ENCODE results near the gene SYNPO.

Gene SYNPO

GRCh38 chr5:150599281-150599680, 41.2 kb upstream of the SYNPO start:
- Histone ChIP-seq H3K27ac (ENCODE audit: insufficient read depth, low read length, poor library complexity, severe bottlenecking) (no peak overlapping the region), H3K36me3 (ENCODE audit: control insufficient read depth, insufficient read depth, low read length) (no peaks in the 10 kb centered on the region), H3K4me1 (ENCODE audit: control insufficient read depth, insufficient read depth, low read length, poor library complexity, severe bottlenecking) (no peaks in the 10 kb centered on the region), H3K4me3 (ENCODE audit: insufficient read depth, low read depth, low read length, poor library complexity, severe bottlenecking) (no peak overlapping the region), H3K27me3 (replicated peaks; ENCODE audit: control insufficient read depth, insufficient read depth, low read length, poor library complexity, severe bottlenecking) (no peaks in the 10 kb centered on the region), H3K9me3 (ENCODE audit: control insufficient read depth, low read length) (no peaks in the 10 kb centered on the region)
- DNase-seq = no peak

GRCh38 chr5:150599917-150600511, 40.4 kb upstream of the SYNPO start:
- no peaks in the 10 kb centered on the region for H3K27me3 ChIP-seq (replicated peaks; ENCODE audit: control insufficient read depth, insufficient read depth, low read length, poor library complexity, severe bottlenecking)
- H3K9me3 ChIP-seq (ENCODE audit: control insufficient read depth, low read length) = no peaks in the 10 kb centered on the region
- H3K27ac ChIP-seq (ENCODE audit: insufficient read depth, low read length, poor library complexity, severe bottlenecking) = no peak overlapping the region
- no peaks in the 10 kb centered on the region for H3K4me1 ChIP-seq (ENCODE audit: control insufficient read depth, insufficient read depth, low read length, poor library complexity, severe bottlenecking)
- DNase-seq = no peak
- no peak overlapping the region for H3K4me3 ChIP-seq (ENCODE audit: insufficient read depth, low read depth, low read length, poor library complexity, severe bottlenecking)
- no peaks in the 10 kb centered on the region for H3K36me3 ChIP-seq (ENCODE audit: control insufficient read depth, insufficient read depth, low read length)

- no peak overlapping the region for H3K27ac ChIP-seq (ENCODE audit: insufficient read depth, low read length, poor library complexity, severe bottlenecking)
- H3K27me3 ChIP-seq (replicated peaks; ENCODE audit: control insufficient read depth, insufficient read depth, low read length, poor library complexity, severe bottlenecking) = no peaks in the 10 kb centered on the region
- H3K36me3 ChIP-seq (ENCODE audit: control insufficient read depth, insufficient read depth, low read length) = no peaks in the 10 kb centered on the region
- DNase-seq = no peak
- no peak overlapping the region for H3K4me3 ChIP-seq (ENCODE audit: insufficient read depth, low read depth, low read length, poor library complexity, severe bottlenecking)
- no peaks in the 10 kb centered on the region for H3K4me1 ChIP-seq (ENCODE audit: control insufficient read depth, insufficient read depth, low read length, poor library complexity, severe bottlenecking)
- H3K9me3 ChIP-seq (ENCODE audit: control insufficient read depth, low read length) = no peaks in the 10 kb centered on the region
Measured at GRCh38 chr5:150600616-150601490, 39.6 kb upstream of the SYNPO start.

GRCh38 chr5:150601491-150602345, 38.7 kb upstream of the SYNPO start:
- H3K9me3 ChIP-seq (ENCODE audit: control insufficient read depth, low read length) = no peaks in the 10 kb centered on the region
- no peak for DNase-seq
- H3K27me3 ChIP-seq (replicated peaks; ENCODE audit: control insufficient read depth, insufficient read depth, low read length, poor library complexity, severe bottlenecking) = no peaks in the 10 kb centered on the region
- no peaks in the 10 kb centered on the region for H3K4me1 ChIP-seq (ENCODE audit: control insufficient read depth, insufficient read depth, low read length, poor library complexity, severe bottlenecking)
- H3K27ac ChIP-seq (ENCODE audit: insufficient read depth, low read length, poor library complexity, severe bottlenecking) = no peak overlapping the region
- no peak overlapping the region for H3K4me3 ChIP-seq (ENCODE audit: insufficient read depth, low read depth, low read length, poor library complexity, severe bottlenecking)
- no peaks in the 10 kb centered on the region for H3K36me3 ChIP-seq (ENCODE audit: control insufficient read depth, insufficient read depth, low read length)

GRCh38 chr5:150603052-150603451, 37.4 kb upstream of the SYNPO start:
- no peak for DNase-seq
- H3K27me3 ChIP-seq (replicated peaks; ENCODE audit: control insufficient read depth, insufficient read depth, low read length, poor library complexity, severe bottlenecking) = no peaks in the 10 kb centered on the region
- no peak overlapping the region for H3K4me3 ChIP-seq (ENCODE audit: insufficient read depth, low read depth, low read length, poor library complexity, severe bottlenecking)
- H3K9me3 ChIP-seq (ENCODE audit: control insufficient read depth, low read length) = no peaks in the 10 kb centered on the region
- no peak overlapping the region for H3K27ac ChIP-seq (ENCODE audit: insufficient read depth, low read length, poor library complexity, severe bottlenecking)
- H3K4me1 ChIP-seq (ENCODE audit: control insufficient read depth, insufficient read depth, low read length, poor library complexity, severe bottlenecking) = no peaks in the 10 kb centered on the region
- no peaks in the 10 kb centered on the region for H3K36me3 ChIP-seq (ENCODE audit: control insufficient read depth, insufficient read depth, low read length)

GRCh38 chr5:150603491-150603890, 37.0 kb upstream of the SYNPO start:
- no peaks in the 10 kb centered on the region for H3K36me3 ChIP-seq (ENCODE audit: control insufficient read depth, insufficient read depth, low read length)
- no peak for DNase-seq
- no peaks in the 10 kb centered on the region for H3K27me3 ChIP-seq (replicated peaks; ENCODE audit: control insufficient read depth, insufficient read depth, low read length, poor library complexity, severe bottlenecking)

GRCh38 chr5:150604010-150604409, 36.5 kb upstream of the SYNPO start:
- DNase-seq = no peak

More at GRCh38 chr5:150603491-150603890, 37.0 kb upstream of the SYNPO start:
- no peak overlapping the region for H3K4me3 ChIP-seq (ENCODE audit: insufficient read depth, low read depth, low read length, poor library complexity, severe bottlenecking)
- no peaks in the 10 kb centered on the region for H3K4me1 ChIP-seq (ENCODE audit: control insufficient read depth, insufficient read depth, low read length, poor library complexity, severe bottlenecking)
- H3K9me3 ChIP-seq (ENCODE audit: control insufficient read depth, low read length) = no peaks in the 10 kb centered on the region
- no peak overlapping the region for H3K27ac ChIP-seq (ENCODE audit: insufficient read depth, low read length, poor library complexity, severe bottlenecking)

GRCh38 chr5:150604894-150605440, 35.5 kb upstream of the SYNPO start:
- Histone ChIP-seq H3K27ac (ENCODE audit: insufficient read depth, low read length, poor library complexity, severe bottlenecking) (no peak overlapping the region), H3K9me3 (ENCODE audit: control insufficient read depth, low read length) (no peaks in the 10 kb centered on the region), H3K27me3 (replicated peaks; ENCODE audit: control insufficient read depth, insufficient read depth, low read length, poor library complexity, severe bottlenecking) (no peaks in the 10 kb centered on the region), H3K4me1 (ENCODE audit: control insufficient read depth, insufficient read depth, low read length, poor library complexity, severe bottlenecking) (no peaks in the 10 kb centered on the region), H3K36me3 (ENCODE audit: control insufficient read depth, insufficient read depth, low read length) (no peaks in the 10 kb centered on the region), H3K4me3 (ENCODE audit: insufficient read depth, low read depth, low read length, poor library complexity, severe bottlenecking) (no peak overlapping the region)
- DNase-seq = no peak

More at GRCh38 chr5:150604010-150604409, 36.5 kb upstream of the SYNPO start:
- no peak overlapping the region for H3K27ac ChIP-seq (ENCODE audit: insufficient read depth, low read length, poor library complexity, severe bottlenecking)
- no peaks in the 10 kb centered on the region for H3K36me3 ChIP-seq (ENCODE audit: control insufficient read depth, insufficient read depth, low read length)
- H3K4me3 ChIP-seq (ENCODE audit: insufficient read depth, low read depth, low read length, poor library complexity, severe bottlenecking) = no peak overlapping the region
- no peaks in the 10 kb centered on the region for H3K9me3 ChIP-seq (ENCODE audit: control insufficient read depth, low read length)
- H3K4me1 ChIP-seq (ENCODE audit: control insufficient read depth, insufficient read depth, low read length, poor library complexity, severe bottlenecking) = no peaks in the 10 kb centered on the region
- no peaks in the 10 kb centered on the region for H3K27me3 ChIP-seq (replicated peaks; ENCODE audit: control insufficient read depth, insufficient read depth, low read length, poor library complexity, severe bottlenecking)

- H3K4me1 ChIP-seq (ENCODE audit: control insufficient read depth, insufficient read depth, low read length, poor library complexity, severe bottlenecking) = no peaks in the 10 kb centered on the region
- no peak overlapping the region for H3K27ac ChIP-seq (ENCODE audit: insufficient read depth, low read length, poor library complexity, severe bottlenecking)
- H3K4me3 ChIP-seq (ENCODE audit: insufficient read depth, low read depth, low read length, poor library complexity, severe bottlenecking) = no peak overlapping the region
- no peaks in the 10 kb centered on the region for H3K36me3 ChIP-seq (ENCODE audit: control insufficient read depth, insufficient read depth, low read length)
- no peak for DNase-seq
- H3K9me3 ChIP-seq (ENCODE audit: control insufficient read depth, low read length) = no peaks in the 10 kb centered on the region
- H3K27me3 ChIP-seq (replicated peaks; ENCODE audit: control insufficient read depth, insufficient read depth, low read length, poor library complexity, severe bottlenecking) = no peaks in the 10 kb centered on the region
Measured at GRCh38 chr5:150605546-150605945, 34.9 kb upstream of the SYNPO start.

Data from effector memory CD4-positive, alpha-beta T cell (primary cell).